Measurements from ENCODE around the gene SNAPC4.
A peak's percentile ranks its signal among the peaks of the same experiment; 100 is the strongest.
"Not testable (repeated sequence)": the region's sequence is repeated elsewhere in the genome, so short reads cannot be mapped to it uniquely, and the experiment has no call there.

Gene SNAPC4

DNA sequence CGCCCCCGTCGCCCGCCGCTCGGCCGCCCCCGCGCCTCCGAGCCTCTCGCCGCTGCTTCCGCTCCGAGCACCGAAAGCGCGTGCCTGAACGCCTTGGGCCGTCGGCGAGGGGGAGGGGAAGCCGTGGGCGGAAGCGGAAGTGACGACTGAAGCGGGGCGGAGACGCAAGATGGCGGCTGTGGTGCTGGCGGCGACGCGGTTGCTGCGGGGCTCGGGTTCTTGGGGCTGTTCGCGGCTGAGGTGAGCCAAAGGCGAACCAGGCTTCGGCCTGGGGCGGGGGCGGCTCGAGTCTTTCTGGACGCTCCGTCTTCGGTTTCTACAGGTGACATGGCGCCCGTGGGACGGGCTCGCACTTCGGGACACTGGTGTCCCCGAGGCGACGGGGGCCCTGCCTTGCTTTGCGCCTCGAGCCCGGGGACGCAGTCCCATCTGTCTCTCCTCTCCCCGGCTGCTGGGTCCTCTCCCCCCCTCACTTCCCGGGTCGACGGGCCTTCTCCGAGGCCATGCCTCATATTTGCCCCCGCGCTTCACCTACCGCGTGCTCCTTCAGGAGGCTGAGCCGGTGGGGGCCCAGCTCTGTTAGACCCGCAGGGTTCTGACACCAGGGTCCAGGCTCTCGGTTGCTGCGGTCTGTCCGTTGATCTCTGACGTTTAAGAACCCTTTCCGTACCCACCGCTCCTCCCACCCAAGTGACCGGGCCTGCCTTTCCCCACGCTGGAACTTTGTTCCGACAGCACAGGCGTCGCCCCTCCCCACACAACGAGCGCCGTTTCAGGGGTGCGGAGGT, 10.7 kb upstream of the SNAPC4 start, which contains the start of the genes ENTR1 and PMPCA:
ENTR1 (minus strand) TSS at position 115 of the 788 bp plus-strand sequence. CDS start 217 bp downstream, outside the sequence.
PMPCA (plus strand) TSS at position 159 of the 788 bp plus-strand sequence; CDS start at position 170, 11 bp downstream.
- DNase-seq (ENCODE audit: low read depth) = peak; percentile 82

DNA sequence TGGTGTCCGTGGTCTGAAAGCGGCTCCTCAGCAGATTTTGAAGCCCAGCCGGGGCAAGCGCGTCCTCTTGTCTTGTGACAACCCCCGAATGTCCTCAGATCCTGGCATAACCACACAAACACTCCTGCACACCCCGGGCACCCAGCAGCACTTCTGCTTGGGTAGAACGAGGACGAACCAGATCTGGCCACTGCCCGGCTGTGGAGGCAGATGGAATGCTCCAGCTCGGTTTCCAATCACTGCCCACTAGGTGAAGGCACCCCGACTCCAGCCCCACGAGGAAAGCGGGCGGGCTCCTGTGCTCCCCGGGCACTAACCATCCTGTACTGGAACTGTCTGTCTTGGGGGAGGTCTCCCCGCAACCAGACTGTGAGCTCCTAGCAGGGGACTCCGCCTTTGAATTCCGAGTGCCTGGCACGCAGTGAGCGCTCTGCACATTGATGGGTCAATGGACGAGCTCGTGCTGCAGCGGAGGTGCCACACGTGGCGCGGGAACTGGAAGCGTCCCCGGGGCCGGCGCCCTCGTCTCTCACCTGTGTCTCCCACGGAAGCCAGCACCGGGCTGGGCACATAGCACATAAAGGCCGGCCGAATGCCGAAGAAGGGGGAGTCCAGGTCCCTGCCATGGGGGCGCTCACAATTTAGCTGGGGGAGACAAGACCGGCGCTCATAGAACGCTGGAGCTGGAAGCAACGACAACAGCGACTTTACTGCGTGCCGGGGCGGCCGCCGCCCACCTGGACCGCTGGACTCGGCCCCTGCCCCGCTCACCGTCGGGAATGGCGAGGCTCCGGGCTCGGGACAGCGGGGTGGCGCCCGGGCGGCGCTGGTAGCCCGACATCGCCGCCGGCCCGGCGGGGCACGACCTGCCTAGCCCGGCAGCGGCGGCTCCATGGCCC, 9.8 kb upstream of the SNAPC4 start:
- peak; percentile 35 for DNase-seq (ENCODE audit: low read depth)

DNA sequence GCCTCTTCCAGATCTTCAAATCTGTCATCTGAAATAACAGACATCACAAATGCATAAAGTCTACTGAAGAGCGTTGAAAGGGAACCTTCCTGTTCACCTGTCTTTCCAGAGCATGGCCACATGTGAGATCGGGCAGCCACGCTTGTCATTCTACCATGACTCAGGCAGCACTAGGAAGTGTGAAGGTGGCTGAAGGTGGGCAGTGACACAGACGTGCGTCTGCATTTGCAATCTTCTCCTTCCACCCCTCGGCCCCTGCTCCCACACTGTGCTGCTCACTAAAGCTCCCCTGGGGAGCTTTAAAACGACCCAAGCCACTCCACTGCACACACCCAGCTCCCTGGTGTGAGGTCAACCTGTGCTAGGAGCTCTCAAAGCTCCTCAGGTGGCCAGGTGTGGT, 7.9 kb upstream of the SNAPC4 start:
- DNase-seq (ENCODE audit: low read depth) = no peak

DNA sequence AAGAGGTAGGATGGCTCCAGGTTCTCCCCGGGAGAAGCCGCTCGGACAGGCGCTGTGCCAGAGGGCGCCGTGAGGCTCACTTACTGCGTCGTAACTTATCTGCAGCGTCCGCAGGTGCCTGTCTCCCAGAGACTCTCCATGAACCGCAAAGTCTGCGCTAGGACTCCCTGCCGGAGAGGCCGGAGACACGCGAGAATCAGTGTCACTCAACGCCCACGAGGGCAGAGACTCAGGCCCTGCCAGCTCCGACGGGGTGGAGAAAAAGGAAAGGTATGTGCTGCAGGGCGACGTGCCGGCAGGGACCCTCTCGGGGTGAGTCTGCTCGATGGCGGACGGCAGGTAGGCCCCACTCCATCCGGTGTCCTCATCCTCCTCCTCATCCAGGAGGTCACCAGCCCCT, 7.1 kb upstream of the SNAPC4 start:
- not testable (repeated sequence) for DNase-seq (ENCODE audit: low read depth)

DNA sequence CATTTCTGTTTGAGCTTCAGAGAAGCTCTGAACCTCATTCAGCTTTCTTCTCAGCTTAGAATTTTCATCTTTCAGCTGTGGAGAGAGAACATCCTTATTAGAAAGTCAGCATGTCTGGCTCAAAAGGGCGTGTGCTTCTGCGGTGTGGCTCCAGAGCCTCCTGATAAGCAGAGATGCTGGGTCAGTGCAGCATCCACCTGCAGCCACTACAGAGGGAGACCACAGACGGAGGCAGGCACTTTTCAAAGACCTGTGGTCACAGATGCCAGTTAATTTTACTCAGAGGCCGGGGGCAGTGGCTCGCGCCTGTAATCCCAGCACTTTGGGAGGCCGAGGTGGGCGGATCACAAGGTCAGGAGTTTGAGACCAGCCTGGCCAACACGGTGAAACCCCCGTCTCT, 5.9 kb upstream of the SNAPC4 start:
- DNase-seq (ENCODE audit: low read depth) = not testable (repeated sequence)

DNA sequence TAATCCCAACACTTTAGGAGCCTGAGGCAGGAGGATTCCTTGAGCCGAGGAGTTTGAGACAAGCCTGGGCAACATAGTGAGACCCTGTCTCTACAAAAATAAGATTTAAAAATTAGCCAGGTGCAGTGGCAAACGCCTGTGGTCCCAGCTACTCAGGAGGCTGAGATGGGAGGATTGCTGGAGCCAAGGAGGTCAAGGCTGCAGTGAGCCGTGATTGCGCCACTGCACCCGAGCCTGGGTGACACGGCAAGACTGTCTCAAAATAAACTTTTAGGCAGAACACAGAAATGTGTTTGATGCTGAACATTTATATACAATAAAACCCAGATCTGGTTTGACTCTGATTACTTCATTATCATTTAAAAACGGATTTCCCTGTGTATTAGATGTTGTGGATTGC, 5.5 kb upstream of the SNAPC4 start:
- no peak for DNase-seq (ENCODE audit: low read depth)

DNA sequence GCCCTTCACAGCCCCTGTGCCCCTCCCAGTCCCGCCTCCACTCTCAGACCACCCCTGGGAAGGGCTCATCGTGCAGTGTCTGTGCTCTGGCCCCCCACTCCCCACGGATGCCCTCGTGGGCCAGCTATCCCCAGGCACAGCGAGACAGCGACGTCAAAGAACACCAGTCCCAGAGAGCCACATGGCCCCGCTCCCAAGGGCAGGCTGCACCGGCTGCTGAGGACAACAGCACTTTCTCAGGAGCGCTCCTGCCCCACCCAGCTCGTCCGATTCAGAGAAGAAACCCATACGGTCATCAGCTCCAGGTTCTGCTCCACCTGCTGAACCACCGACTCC, 4.8 kb upstream of the SNAPC4 start:
- no peak for DNase-seq (ENCODE audit: low read depth)

DNA sequence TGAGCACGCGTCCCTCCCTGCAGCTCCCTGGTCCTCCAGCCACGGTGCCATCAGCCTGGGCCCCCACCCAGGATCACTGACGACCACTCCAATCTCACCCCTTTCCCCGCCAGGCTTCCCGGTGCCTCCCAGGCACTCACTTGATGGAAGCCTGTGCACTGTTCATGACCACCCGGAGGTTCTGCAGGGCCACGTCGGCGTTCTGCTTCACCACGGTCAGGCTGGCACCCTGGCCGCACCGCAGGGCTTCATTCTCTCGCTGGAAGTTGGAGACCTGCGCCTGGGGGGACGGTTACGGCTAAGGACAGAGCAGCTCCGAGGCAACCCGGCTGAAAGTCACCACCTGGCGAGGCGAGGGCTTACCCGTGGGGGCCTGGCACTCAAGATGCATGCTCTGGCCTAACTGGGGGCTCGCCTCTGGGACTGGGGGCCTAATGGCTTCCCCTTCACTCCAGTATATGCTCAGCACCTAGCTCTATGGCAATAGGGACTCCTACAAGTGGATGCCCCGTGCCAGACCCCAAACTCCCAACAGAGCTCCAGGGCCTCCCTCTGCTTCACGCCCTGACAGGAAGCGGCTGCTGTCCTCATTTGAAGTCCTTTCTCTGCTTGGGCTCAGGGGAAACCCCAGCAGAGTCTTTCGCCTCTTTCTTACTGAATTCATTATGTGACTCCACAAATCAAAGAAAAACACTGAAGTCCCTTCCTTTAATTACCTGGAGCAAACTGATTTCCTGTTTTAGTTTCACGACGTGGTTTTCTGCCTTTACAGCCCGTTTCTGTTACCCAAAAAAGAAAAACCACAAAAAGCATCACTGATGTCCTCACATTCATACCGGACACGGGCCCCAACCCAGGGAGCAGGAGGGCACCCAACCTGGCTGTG, 4.2 kb upstream of the SNAPC4 start:
- no peak for DNase-seq (ENCODE audit: low read depth)

DNA sequence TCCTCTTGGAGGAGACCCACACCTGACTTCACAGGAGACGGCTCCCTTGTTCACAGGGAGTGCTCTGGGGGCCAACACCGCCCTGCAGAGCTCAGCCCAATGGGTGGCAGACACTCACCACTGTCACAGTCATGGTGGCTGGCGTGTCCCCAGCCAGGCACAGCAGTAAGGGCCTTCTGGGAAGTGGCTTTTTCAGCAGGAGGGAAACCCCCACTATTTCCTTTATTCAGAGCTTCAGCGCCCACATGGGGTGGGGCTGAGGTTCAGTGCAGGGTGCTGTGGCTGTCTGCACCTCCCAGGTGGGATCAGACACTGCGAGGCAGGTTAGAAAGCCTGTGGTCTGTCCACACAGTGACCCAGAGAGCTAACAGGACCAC, 3.6 kb upstream of the SNAPC4 start:
- DNase-seq (ENCODE audit: low read depth) = no peak

DNA sequence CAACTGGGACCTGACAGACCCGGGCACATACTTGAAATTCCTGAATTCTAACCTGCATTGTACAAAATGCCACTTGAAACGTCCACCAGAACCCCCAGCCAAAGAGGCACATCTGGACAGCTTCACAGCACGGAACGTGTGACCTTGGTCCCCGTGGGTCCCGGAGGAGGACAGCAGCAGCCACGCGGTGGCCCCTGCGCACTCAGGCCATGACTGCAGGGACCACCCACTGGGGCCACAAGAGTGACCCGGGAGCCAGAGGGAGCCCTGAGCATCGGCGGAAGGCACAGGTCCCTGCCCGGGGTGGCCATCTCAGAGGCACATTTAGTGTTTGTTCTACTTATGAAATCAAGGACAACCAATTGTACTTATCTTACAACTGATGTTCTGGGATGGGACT, 2.1 kb upstream of the SNAPC4 start:
- DNase-seq (ENCODE audit: low read depth) = no peak

DNA sequence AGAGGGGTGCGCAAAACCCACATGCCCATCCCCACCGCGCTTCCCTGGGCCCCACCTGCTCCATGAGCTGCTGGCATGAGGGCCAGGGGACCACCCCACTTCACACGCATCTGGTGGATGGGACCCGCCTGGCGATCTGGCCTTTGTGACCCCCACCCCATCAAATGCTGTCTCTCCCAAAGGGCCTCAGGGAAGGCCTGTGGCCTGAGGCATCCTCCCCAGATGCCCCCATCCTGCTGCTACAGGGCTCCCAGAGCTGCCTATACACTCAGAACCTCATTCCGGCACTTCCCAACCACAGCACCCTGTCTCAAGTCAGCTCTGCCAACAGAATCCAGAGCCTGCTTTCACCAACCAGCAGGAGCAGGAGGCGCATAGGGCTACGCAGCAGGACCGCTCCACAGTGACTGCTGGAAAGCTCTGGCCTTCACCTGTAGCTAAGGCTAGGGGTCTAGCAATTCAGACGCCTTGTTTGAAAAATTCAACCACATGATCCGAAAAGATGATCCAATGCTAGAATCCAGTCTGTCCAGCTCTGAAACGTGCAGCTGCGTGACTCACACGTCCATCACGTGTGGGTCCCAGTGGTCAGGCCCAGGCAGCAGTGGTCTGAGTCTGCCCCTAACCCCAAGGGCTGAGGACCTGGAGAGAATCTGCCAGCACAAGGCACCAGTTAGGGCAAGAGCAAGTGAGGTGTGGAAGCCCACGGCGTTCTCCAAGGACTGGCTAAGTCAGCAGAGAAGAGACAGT, 1.4 kb upstream of the SNAPC4 start:
- no peak for DNase-seq (ENCODE audit: low read depth)

DNA sequence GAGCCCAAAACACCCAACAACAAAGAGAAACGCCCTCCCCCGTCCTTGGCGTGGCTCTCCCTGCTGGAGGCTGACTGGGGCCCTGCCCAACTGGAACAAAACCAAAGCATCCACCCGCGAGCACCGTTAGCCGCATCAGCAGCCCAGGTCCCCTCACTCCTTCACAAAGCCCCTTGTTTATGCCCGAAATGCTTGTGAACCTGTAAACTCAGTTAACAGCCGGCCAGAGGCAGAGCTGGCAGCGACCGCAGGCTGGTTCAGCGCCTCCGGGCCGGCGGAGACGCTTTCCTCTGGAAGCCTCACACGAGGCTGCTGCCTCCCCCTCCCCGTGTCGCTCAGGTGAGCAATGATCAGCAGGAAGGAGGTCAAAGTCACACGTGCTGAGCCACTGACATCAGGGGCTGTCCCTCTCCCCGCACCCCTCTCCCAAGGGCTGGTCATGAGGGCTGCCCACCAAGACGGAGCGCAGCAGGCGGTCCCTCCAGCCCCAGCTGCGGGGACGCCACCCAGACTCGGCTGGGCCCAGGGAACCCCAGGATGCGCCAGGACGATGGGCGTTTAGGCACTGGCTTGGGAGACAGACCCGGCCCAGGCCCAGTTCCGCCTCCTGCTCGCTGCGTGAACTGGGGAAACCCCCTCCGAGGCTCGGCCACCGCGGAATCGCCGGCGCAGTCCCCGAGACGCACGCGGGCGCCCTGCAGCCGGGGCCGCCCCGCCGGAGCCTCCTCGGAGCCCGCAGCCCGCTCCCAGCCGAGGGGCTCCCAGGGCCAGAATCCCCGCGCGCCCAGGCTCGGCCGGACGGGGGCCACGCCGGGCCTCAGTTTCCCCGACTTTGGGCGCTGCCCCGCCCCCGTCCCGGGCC, 563 bp downstream of the SNAPC4 start:
- DNase-seq (ENCODE audit: low read depth) = no peak

DNA sequence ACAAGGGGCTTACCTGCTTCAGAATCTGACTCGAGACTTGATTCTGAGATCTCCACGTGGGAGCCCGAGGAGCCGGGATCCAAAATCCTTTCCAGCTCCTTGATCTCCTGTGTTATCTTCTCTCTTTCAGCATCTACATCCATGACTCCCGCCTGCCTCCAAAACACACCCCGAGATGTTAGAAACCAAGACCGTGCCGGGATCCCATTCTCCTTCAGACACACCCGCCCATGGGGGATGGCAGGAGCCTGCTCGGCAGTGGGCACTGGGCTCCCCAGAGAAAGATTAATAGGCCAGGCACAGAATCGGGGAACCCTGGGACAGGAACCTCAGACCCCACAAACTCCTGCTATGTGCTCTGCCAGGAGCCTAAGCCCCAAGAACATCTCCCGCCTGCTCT, 1.7 kb downstream of the SNAPC4 start:
- DNase-seq (ENCODE audit: low read depth) = no peak

DNA sequence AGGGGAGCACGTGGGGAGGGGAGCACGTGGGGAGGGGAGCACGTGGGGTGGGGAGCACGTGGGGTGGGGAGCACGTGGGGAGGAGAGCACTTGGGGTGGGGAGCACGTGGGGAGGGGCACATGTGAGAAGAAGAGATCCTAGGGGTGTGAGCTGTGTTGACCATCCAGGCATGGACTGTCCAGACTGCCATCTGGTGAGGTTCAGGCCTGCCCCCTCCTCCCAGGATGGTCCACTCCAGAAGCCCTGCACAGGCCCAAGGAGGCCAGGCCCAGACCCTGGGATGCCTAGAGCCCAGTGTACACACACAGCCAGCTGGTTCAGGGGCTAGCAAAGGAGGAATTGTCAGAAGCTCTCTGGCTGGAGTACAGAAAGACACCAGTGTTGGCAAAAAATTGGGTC, 2.3 kb downstream of the SNAPC4 start:
- DNase-seq (ENCODE audit: low read depth) = no peak

DNA sequence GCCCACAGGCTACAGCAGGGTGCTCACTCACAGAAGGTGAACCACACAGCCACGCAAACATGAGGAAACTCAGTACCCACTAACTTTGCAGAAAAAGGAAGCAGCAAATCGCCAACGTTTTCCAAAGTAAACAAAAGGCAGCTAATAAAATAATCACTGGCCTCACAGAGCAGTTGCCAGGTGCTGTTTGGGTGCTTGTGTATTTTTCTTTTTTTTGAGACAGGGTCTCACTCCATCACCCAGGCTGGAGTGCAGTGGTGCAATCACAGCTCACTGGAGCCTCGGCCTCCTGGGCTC, 3.8 kb downstream of the SNAPC4 start:
- DNase-seq (ENCODE audit: low read depth) = no peak

DNA sequence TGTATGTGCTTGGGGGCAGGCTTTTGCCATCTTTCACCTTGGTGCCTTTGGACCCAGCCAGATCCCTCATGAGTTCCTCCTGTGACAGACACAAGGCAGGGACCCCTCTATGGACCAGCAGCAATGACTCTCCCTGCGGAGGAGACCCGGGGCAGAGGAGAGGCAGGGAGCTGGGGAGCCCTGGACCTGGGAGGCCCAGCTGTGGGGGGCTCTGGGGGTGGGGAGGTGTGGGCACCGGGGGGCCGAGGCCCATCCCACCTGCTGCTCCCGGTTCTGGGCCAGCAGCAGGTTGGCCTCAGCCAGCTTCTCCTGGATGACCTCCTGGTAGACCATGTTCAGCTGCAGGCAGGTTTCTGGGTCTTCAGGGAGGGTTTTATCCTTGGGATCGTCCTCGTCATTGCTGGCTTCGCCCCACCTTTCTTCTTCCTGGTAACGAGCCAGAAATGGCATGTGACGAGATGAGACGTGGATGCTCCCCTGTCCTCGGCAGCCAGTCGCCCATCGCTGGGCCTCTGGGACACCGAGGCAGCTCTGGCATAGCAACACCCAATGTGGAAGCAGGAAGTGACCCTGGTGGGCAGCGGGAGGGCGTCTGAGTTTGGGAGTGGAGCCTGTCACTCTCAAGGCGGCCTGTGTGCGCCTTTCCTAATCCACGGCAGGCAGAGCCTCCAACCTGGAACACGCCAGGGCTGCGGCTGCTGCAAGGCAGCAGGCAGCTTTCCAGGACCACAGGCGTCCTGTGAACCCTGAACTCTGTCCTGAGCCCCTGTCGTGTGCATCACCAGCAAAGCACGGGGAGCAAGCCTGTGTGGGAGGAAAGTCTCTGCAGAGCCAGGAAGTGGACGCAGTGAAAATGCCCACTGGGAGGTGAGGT, 4.4 kb downstream of the SNAPC4 start:
- no peak for DNase-seq (ENCODE audit: low read depth)

DNA sequence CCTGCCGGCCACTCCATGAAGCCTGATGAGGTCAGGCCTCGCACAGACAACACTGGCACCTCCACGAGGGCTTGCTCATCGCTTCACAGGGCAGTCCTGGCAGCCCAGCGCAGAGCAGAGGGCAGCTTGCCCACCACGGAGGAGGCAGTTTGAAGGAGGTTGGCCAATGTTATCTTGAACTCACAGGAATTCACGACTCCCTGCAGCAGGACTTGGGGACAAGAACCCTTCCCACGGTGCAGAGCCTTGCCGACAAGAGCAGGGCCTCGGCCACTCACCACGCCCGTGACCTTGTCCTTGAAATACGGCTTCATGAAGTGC, 5.0 kb downstream of the SNAPC4 start:
- DNase-seq (ENCODE audit: low read depth) = no peak

DNA sequence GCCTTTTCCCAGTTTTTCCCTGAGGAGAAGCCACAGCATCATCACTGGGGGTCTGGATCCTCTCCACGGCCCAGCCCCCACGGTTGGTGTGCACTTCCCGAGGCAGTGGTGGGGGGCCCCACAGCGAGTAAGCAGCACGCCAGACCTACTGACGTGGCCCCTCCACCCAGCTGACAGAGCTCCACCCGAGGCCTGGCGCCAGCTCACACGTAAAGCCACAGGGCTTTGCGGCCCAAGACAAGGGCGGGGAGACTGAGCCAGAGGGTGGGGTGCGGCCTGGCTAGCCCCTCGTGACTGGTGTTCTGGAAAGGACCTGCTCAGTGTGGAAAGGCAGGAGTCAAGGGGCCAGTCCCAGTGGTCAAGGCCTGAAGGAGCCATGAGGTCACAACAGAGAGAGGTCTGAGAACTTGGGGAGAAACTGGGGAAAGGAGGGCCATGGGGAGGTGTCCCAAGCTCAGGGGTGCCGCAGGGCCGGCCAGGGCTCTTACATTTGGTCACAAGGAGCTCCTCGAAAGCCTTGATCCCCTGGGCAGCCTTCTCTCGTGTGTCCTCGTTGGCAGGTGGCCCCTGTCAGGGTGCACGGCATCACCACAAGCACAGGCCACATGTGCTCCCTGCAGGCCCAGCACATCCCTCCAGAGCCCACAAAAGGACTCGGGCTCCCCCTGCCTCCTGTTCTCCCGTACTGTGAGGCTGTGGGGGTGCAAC, 5.5 kb downstream of the SNAPC4 start:
- no peak for DNase-seq (ENCODE audit: low read depth)

DNA sequence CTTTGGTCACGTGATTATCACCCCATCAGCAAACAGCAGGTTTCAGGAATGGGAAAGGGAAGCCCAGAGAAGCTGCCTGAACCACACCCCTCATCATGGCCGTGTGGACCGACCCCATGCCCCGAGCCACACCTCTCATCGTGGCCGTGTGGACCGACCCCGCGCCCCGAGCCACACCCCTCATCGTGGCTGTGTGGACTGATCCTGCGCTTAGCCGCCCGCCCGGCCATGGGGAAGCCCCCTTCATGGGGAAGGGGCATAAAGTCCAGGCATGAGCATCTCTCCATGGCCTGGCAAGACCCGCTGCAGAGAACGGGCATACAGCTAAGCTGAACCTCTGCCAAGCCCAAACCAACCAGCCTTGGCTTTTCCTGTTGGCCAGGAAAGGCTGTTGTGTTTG, 6.4 kb downstream of the SNAPC4 start:
- no peak for DNase-seq (ENCODE audit: low read depth)
